Liver (tissue), 9 donors: ENCODE results near the gene BCL2L1. TPM values are rescaled to one million over a fixed set of nuclear protein-coding genes. Genes with fewer than 3 reads are reported as not detected.

ENCODE experiments used
- DNase-seq: peaks from one replicate; pipeline ENCODE4 v3.0.0-alpha.2; 2017; ENCODE audit warnings: low spot score
- H3K27ac ChIP-seq, 2 donors: one replicate each; pipeline ENCODE4 v1.7.0; 2013; ENCODE audit warnings: inconsistent platforms in 2 of 2, low read length in 2 of 2, control low read depth in 1 of 2, low read depth in 1 of 2, mild to moderate bottlenecking in 1 of 2
- H3K27me3 ChIP-seq, 4 donors: one replicate each; pipeline versions ENCODE4 v1.6.1 to v1.7.0; 2013; ENCODE audit warnings: low read length in 3 of 4, inconsistent platforms in 1 of 4, mild to moderate bottlenecking in 1 of 4, moderate library complexity in 1 of 4; ENCODE audit not compliant: control insufficient read depth in 4 of 4, insufficient read depth in 4 of 4
- H3K36me3 ChIP-seq, 4 donors: one replicate each; pipeline versions ENCODE4 v1.6.1 to v1.7.0; 2013; ENCODE audit warnings: low read length in 3 of 4, mild to moderate bottlenecking in 3 of 4, low read depth in 1 of 4, moderate library complexity in 1 of 4; ENCODE audit not compliant: control insufficient read depth in 4 of 4, insufficient read depth in 3 of 4
- H3K4me1 ChIP-seq, 4 donors: one replicate each; pipeline versions ENCODE4 v1.6.1 to v1.7.0; 2013; ENCODE audit warnings: low read length in 3 of 4, mild to moderate bottlenecking in 3 of 4, moderate library complexity in 1 of 4; ENCODE audit not compliant: control insufficient read depth in 4 of 4, insufficient read depth in 4 of 4
- H3K4me3 ChIP-seq, 3 donors: one replicate each; pipeline versions ENCODE4 v1.6.1 to v1.7.0; 2013; ENCODE audit warnings: low read length in 3 of 3, control low read depth in 1 of 3, low read depth in 1 of 3, mild to moderate bottlenecking in 1 of 3
- H3K9ac ChIP-seq, 2 donors: one replicate each; pipeline ENCODE4 v1.7.0; 2013; ENCODE audit warnings: low read length in 2 of 2, mild to moderate bottlenecking in 2 of 2, moderate library complexity in 2 of 2, control low read depth in 1 of 2, low read depth in 1 of 2
- H3K9me3 ChIP-seq, 4 donors: one replicate each; pipeline versions ENCODE4 v1.6.1 to v1.7.0; 2013; ENCODE audit warnings: low read length in 3 of 4; ENCODE audit not compliant: control insufficient read depth in 4 of 4
- ATF3 ChIP-seq: IDR thresholded peaks from 2 replicates; pipeline ENCODE4 v1.6.1; 2016; ENCODE audit warnings: antibody characterized with exemption
- CTCF ChIP-seq: fragments of 150-350 bp; IDR thresholded peaks from 2 replicates; pipeline ENCODE4 v1.5.1; 2017; ENCODE audit warnings: improper control_type of control experiment, low read depth, low read length; ENCODE audit not compliant: missing input control
- EGR1 ChIP-seq, 2 donors: IDR thresholded peaks; 2 replicates each; pipeline ENCODE4 v1.6.1; 2016 to 2018; ENCODE audit warnings: antibody characterized with exemption in 2 of 2, low read depth in 2 of 2
- FOXA1 ChIP-seq: IDR thresholded peaks from 2 replicates; pipeline ENCODE4 v1.6.1; 2016; ENCODE audit warnings: antibody characterized with exemption
- FOXA2 ChIP-seq: IDR thresholded peaks from 2 replicates; pipeline ENCODE4 v1.6.1; 2016; ENCODE audit warnings: antibody characterized with exemption
- GABPA ChIP-seq, 2 donors: IDR thresholded peaks in 1 of 2; conservative IDR thresholded peaks in 1 of 2; 2 replicates each; pipeline ENCODE4 v1.6.1; 2016; ENCODE audit warnings: antibody characterized with exemption in 2 of 2, mild to moderate bottlenecking in 1 of 2, moderate library complexity in 1 of 2
- JUND ChIP-seq, 2 donors: IDR thresholded peaks; 2 replicates each; pipeline ENCODE4 v1.6.1; 2016; ENCODE audit warnings: antibody characterized with exemption in 2 of 2
- MAX ChIP-seq: IDR thresholded peaks from 2 replicates; pipeline ENCODE4 v1.6.1; 2016; ENCODE audit warnings: antibody characterized with exemption
- NR2F2 ChIP-seq: IDR thresholded peaks from 2 replicates; pipeline ENCODE4 v1.6.1; 2016; ENCODE audit warnings: antibody characterized with exemption
- RAD21 ChIP-seq, 2 donors: IDR thresholded peaks; 2 replicates each; pipeline ENCODE4 v1.6.1; 2016; ENCODE audit warnings: antibody characterized with exemption in 2 of 2, mild to moderate bottlenecking in 2 of 2
- REST ChIP-seq: IDR thresholded peaks from 2 replicates; pipeline ENCODE4 v1.6.1; 2016; ENCODE audit warnings: antibody characterized with exemption, mild to moderate bottlenecking
- RXRA ChIP-seq, 2 donors: IDR thresholded peaks; 2 replicates each; pipeline ENCODE4 v1.6.1; 2017 to 2018; ENCODE audit warnings: antibody characterized with exemption in 2 of 2, mild to moderate bottlenecking in 1 of 2
- SP1 ChIP-seq: IDR thresholded peaks from 2 replicates; pipeline ENCODE4 v1.6.1; 2018; ENCODE audit warnings: antibody characterized with exemption, mild to moderate bottlenecking
- TAF1 ChIP-seq: conservative IDR thresholded peaks from 2 replicates; pipeline ENCODE4 v1.6.1; 2016; ENCODE audit warnings: antibody characterized with exemption, mild to moderate bottlenecking
- YY1 ChIP-seq: IDR thresholded peaks from 2 replicates; pipeline ENCODE4 v1.6.1; 2016; ENCODE audit warnings: antibody characterized with exemption, mild to moderate bottlenecking
- ZBTB33 ChIP-seq: IDR thresholded peaks from 2 replicates; pipeline ENCODE4 v1.6.1; 2016; ENCODE audit warnings: antibody characterized with exemption
- WGBS: extraction: QIAGEN DNeasy Blood & Tissue Kit; methylation state at CpG from one replicate; pipeline ENCODE4 v1.1.7; 2013; 5-methylcytosine and 5-hydroxymethylcytosine counted together
- polyA plus RNA-seq, 2 donors: library from polyadenylated mRNA; stranded (reverse) in 1 of 2; unstranded in 1 of 2; fragments of 200-250 nt in 1 of 2; fragments of >200 nt in 1 of 2; fragmentation: Nextera tagmentation in 1 of 2; extraction: Ambion mirVana in 1 of 2; gene quantifications; one replicate each; pipeline versions ENCODE4 v1.2.1 to v1.2.3, GENCODE V29; 2013 to 2015
- total RNA-seq, 2 donors: library from RNA; depleted of rRNA; stranded (reverse); fragments of >200 nt; gene quantifications; one replicate each; pipeline ENCODE4 v1.2.3, GENCODE V29; 2014
- donor health status: healthy.
- donor health status: healthy.
- donor health status: healthy.
- donor health status: healthy.
- donor health status: healthy.

BCL2L1 gene
- total and polyA plus RNA-seq, 4 donors, result 29.7 to 124 (median 46.0) TPM

- Histone ChIP-seq H3K9me3 (no peaks in the 10 kb centered on the region), H3K9ac (no peak overlapping the region), H3K4me3 (no peak overlapping the region), H3K27me3 (no peaks in the 10 kb centered on the region), H3K27ac (peak overlapping the region; percentile 89 to 97), H3K4me1 (peaks cover 18 to 62% (median 41%) of the 10 kb centered on the region in 4 donors), H3K36me3 (no peaks in the 10 kb centered on the region)
- TF ChIP-seq MAX, result no peak
- TF ChIP-seq RXRA (IDR thresholded peaks at IDR 0.05), result peak in 1 of 2 donors; percentile 12
- TF ChIP-seq SP1, result no peak
- no peak for DNase-seq
- 53% methylated on average over 5 of the region's 5 CpGs for WGBS
These were observed 21.9 kb downstream of the BCL2L1 start for GRCh38 chr20:31700747-31701146.

- Histone ChIP-seq H3K9ac (no peak overlapping the region), H3K27me3 (no peaks in the 10 kb centered on the region), H3K36me3 (no peaks in the 10 kb centered on the region), H3K27ac (peak overlapping the region; percentile 89 to 97), H3K4me1 (peaks cover 23 to 62% (median 38%) of the 10 kb centered on the region in 4 donors), H3K9me3 (no peaks in the 10 kb centered on the region), H3K4me3 (no peak overlapping the region)
- DNase-seq, result no peak
- WGBS, result 84% methylated on average over 7 of the region's 7 CpGs
- no peak for TF ChIP-seq RXRA (IDR thresholded peaks at IDR 0.05)
These were observed 22.6 kb downstream of the BCL2L1 start for GRCh38 chr20:31699801-31700728.

- WGBS, result 34% methylated on average over 6 of the region's 6 CpGs
- no peaks in the 10 kb centered on the region for H3K36me3 ChIP-seq
- peaks cover 17 to 57% (median 31%) of the 10 kb centered on the region in 4 donors for H3K4me1 ChIP-seq
- peak overlapping the region; percentile 89 to 97 for H3K27ac ChIP-seq
- no peaks in the 10 kb centered on the region for H3K9me3 ChIP-seq
- no peak overlapping the region for H3K4me3 ChIP-seq
- H3K9ac ChIP-seq, result peak overlapping the region in 1 of 2 donors; percentile 38
- DNase-seq, result no peak
- no peaks in the 10 kb centered on the region for H3K27me3 ChIP-seq
- TF ChIP-seq GABPA (IDR thresholded peaks at IDR 0.05 in 1 of 2, conservative IDR thresholded peaks at IDR 0.05 in 1 of 2), result no peak
- TF ChIP-seq ZBTB33, result no peak
- no peak for TF ChIP-seq CTCF
- TF ChIP-seq NR2F2, result peak; percentile 49
- peak; percentile 43 for TF ChIP-seq MAX
- no peak for TF ChIP-seq FOXA1
- TF ChIP-seq RAD21 (IDR thresholded peaks at IDR 0.05), result no peak
- no peak for TF ChIP-seq REST
- TF ChIP-seq ATF3, result no peak
- peak; percentile 57 to 68 for TF ChIP-seq RXRA (IDR thresholded peaks at IDR 0.05)
- TF ChIP-seq SP1, result peak; percentile 67
- no peak for TF ChIP-seq YY1
- TF ChIP-seq FOXA2, result no peak
- TF ChIP-seq EGR1 (IDR thresholded peaks at IDR 0.05; ENCODE audit: low read depth in 2 of 2), result no peak
- peak; percentile 74 to 79 for TF ChIP-seq JUND (IDR thresholded peaks at IDR 0.05)
- no peak for TF ChIP-seq TAF1
These were observed 23.6 kb downstream of the BCL2L1 start for GRCh38 chr20:31698803-31699718.
